Eye (tissue), 1 donor: Measurements from ENCODE around the gene HOXC10.

Experiments
- DNase-seq: peaks from one replicate; pipeline ENCODE4 v3.0.0-alpha.2; 2015

The HOXC10 gene

GRCh38 chr12:53984901-53985691, at the start of gene HOXC10:
Gene HOXC10 (plus strand): TSS chr12:53985146. CDS start chr12:53985260, 114 bp downstream.
- DNase-seq = peak; percentile 95

GRCh38 chr12:53935383-53936341, 49.3 kb upstream of the HOXC10 start:
- peak; percentile 68 for DNase-seq

- DNase-seq = no peak
Measured at GRCh38 chr12:53937099-53937498, 47.8 kb upstream of the HOXC10 start.

GRCh38 chr12:53937596-53938325, 47.2 kb upstream of the HOXC10 start:
- DNase-seq = peak; percentile 53

- DNase-seq = peak; percentile 89
Measured at GRCh38 chr12:53938326-53939140, 46.4 kb upstream of the HOXC10 start, which contains the start of gene HOXC13. Gene HOXC13 (plus strand): TSS chr12:53938831. CDS start chr12:53938907, 76 bp downstream.

- DNase-seq = peak; percentile 59
Measured at GRCh38 chr12:53939141-53940108, 45.5 kb upstream of the HOXC10 start.

GRCh38 chr12:53940443-53941014, 44.4 kb upstream of the HOXC10 start:
- DNase-seq = no peak

- no peak for DNase-seq
Measured at GRCh38 chr12:53941187-53941586, 43.8 kb upstream of the HOXC10 start.

- DNase-seq = no peak
Measured at GRCh38 chr12:53941750-53942149, 43.2 kb upstream of the HOXC10 start.

- DNase-seq = no peak
Measured at GRCh38 chr12:53942467-53942997, 42.4 kb upstream of the HOXC10 start.

- DNase-seq = no peak
Measured at GRCh38 chr12:53944209-53944608, 40.7 kb upstream of the HOXC10 start.

- peak; percentile 2 for DNase-seq
Measured at GRCh38 chr12:53944907-53945847, 39.8 kb upstream of the HOXC10 start.

- no peak for DNase-seq
Measured at GRCh38 chr12:53947743-53948142, 37.2 kb upstream of the HOXC10 start.

GRCh38 chr12:53948650-53949593, 36.0 kb upstream of the HOXC10 start:
- DNase-seq = no peak

- no peak for DNase-seq
Measured at GRCh38 chr12:53949631-53950436, 35.1 kb upstream of the HOXC10 start.

GRCh38 chr12:53950437-53950773, 34.5 kb upstream of the HOXC10 start:
- no peak for DNase-seq
